Spleen (tissue), 11 donors: ENCODE data around the gene STUM. TPM values are rescaled to one million over a fixed set of nuclear protein-coding genes. Genes with fewer than 3 reads are reported as not detected.
A peak's percentile ranks its signal among the peaks of the same experiment; 100 is the strongest.

ENCODE experiments used
- DNase-seq: peaks from one replicate; pipeline ENCODE4 v3.0.0-alpha.2; 2020
- H3K27ac ChIP-seq, 8 donors: fragments of 200-600 bp; sonication (generic) in 7 of 8; 1 replicate in 4 of 8; 2 replicates in 4 of 8; pipeline versions ENCODE4 v1.5.0 to v1.8.0; 2016 to 2021; ENCODE audit warnings: inconsistent platforms in 4 of 8, mild to moderate bottlenecking in 4 of 8, moderate library complexity in 1 of 8
- H3K27me3 ChIP-seq, 7 donors: fragments of 200-600 bp; sonication (generic) in 6 of 7; replicated peaks in 1 of 7; 1 replicate in 4 of 7; 2 replicates in 3 of 7; pipeline versions ENCODE4 v1.5.0 to v1.8.0; 2016 to 2021; ENCODE audit warnings: inconsistent platforms in 3 of 7, mild to moderate bottlenecking in 1 of 7
- H3K36me3 ChIP-seq, 6 donors: fragments of 200-600 bp; sonication (generic) in 5 of 6; 1 replicate in 4 of 6; 2 replicates in 2 of 6; pipeline versions ENCODE4 v1.5.0 to v1.8.0; 2016 to 2021; ENCODE audit warnings: inconsistent platforms in 2 of 6
- H3K4me1 ChIP-seq, 6 donors: fragments of 200-600 bp; sonication (generic) in 5 of 6; 1 replicate in 3 of 6; 2 replicates in 3 of 6; pipeline versions ENCODE4 v1.5.0 to v1.8.0; 2016 to 2021; ENCODE audit warnings: inconsistent platforms in 3 of 6
- H3K4me3 ChIP-seq, 8 donors: fragments of 200-600 bp; sonication (generic) in 7 of 8; 1 replicate in 4 of 8; 2 replicates in 4 of 8; pipeline versions ENCODE4 v1.5.0 to v1.8.0; 2016 to 2021; ENCODE audit warnings: inconsistent platforms in 4 of 8, mild to moderate bottlenecking in 4 of 8, moderate library complexity in 2 of 8
- H3K9me3 ChIP-seq, 8 donors: fragments of 200-600 bp; sonication (generic) in 7 of 8; 1 replicate in 4 of 8; 2 replicates in 4 of 8; pipeline versions ENCODE4 v1.5.0 to v1.8.0; 2016 to 2021; ENCODE audit warnings: inconsistent platforms in 4 of 8
- CTCF ChIP-seq, 11 experiments: fragments of 200-600 bp in 7 of 11; fragments of 450-650 bp in 4 of 11; sonication (generic) in 4 of 11; IDR thresholded peaks in 8 of 11; conservative IDR thresholded peaks in 3 of 11; 1 replicate in 7 of 11; 2 replicates in 4 of 11; pipeline versions ENCODE4 v1.4.0 to v1.8.0; 2016 to 2021; ENCODE audit warnings: antibody characterized with exemption in 11 of 11, inconsistent platforms in 4 of 11, mild to moderate bottlenecking in 1 of 11
- POLR2A ChIP-seq, 3 donors: fragments of 450-650 bp; IDR thresholded peaks; one replicate each; pipeline ENCODE4 v1.5.1; 2017; ENCODE audit warnings: antibody characterized with exemption in 3 of 3, mild to moderate bottlenecking in 1 of 3
- POLR2AphosphoS5 ChIP-seq, 3 donors: sonication (generic); formaldehyde crosslinking; IDR thresholded peaks; one replicate each; pipeline ENCODE4 v1.5.1; 2017; ENCODE audit warnings: antibody characterized with exemption in 3 of 3
- WGBS, 5 donors: extraction: QIAGEN DNeasy Blood & Tissue Kit in 3 of 5; methylation state at CpG; one replicate each; pipeline versions ENCODE4 v1.1.5 to v1.1.7; 2013 to 2018; 5-methylcytosine and 5-hydroxymethylcytosine counted together
- intact Hi-C: fragments of 100-400 bp; cut with DNase I; formaldehyde crosslinking; loops from one replicate; pipeline ENCODE4 v1.15.0; 2023; ENCODE audit warnings: low total_unique reads
- polyA plus RNA-seq, 3 donors: library from polyadenylated mRNA; stranded (reverse); fragments of 200-250 nt; gene quantifications; one replicate each; pipeline ENCODE4 v1.2.1, GENCODE V29; 2013
- total RNA-seq, 7 donors: library from RNA; depleted of rRNA in 3 of 7; stranded (reverse); fragments of >200 nt in 3 of 7; fragmentation: NEBNext Ultra II Directional in 4 of 7; extraction: Animal tissue kit (Norgen Biotek cat#: 25700) in 4 of 7; gene quantifications; one replicate each; pipeline versions ENCODE4 v1.1.0 to v1.2.1, GENCODE V29; 2016 to 2021
- donor health status: healthy with polysubstance abuse.
- donor health status: DM: no; HTN: no; CAD: no; lungs with moderate emphysema.
- donor health status: DM: no; HTN: no; CAD: no.
- donor health status: Bipolar disorder and iron deficiency.
- donor health status: healthy.
- donor health status: DM: no; HTN: no; CAD: no.
- donor health status: DM: yes; HTN: yes; CAD: no.

Gene STUM
- total and polyA plus RNA-seq, 10 donors = 0.11 to 2.8 (median 0.49) TPM

GRCh38 chr1:226643177-226643576 lies 94.6 kb downstream of the STUM start:
- Histone ChIP-seq H3K9me3 (no peaks in the 10 kb centered on the region), H3K4me3 (peak overlapping the region in 1 of 8 donors; percentile 22), H3K27me3 (no peaks in the 10 kb centered on the region), H3K36me3 (peaks cover 3 to 91% (median 63%) of the 10 kb centered on the region in 6 donors), H3K27ac (peak overlapping the region; percentile 15 to 87 (median 60)), H3K4me1 (peaks cover 22 to 89% (median 56%) of the 10 kb centered on the region in 6 donors)
- 18 to 43% (median 28%) methylated on average over 9 of the region's 9 CpGs for WGBS, 5 donors
- DNase-seq = peak; percentile 87
- TF ChIP-seq POLR2A (IDR thresholded peaks at IDR 0.05) = no peak
- no peak for TF ChIP-seq CTCF (IDR thresholded peaks at IDR 0.05 in 8 of 11, conservative IDR thresholded peaks at IDR 0.05 in 3 of 11)
- TF ChIP-seq POLR2AphosphoS5 (IDR thresholded peaks at IDR 0.05) = peak in 2 of 3 donors; percentile 16 to 18
- intact Hi-C loops = no loop called here

GRCh38 chr1:226643611-226644540 lies 95.3 kb downstream of the STUM start:
- Histone ChIP-seq H3K36me3 (peaks cover 3 to 91% (median 63%) of the 10 kb centered on the region in 6 donors), H3K4me1 (peaks cover 22 to 84% (median 53%) of the 10 kb centered on the region in 6 donors)

DNA sequence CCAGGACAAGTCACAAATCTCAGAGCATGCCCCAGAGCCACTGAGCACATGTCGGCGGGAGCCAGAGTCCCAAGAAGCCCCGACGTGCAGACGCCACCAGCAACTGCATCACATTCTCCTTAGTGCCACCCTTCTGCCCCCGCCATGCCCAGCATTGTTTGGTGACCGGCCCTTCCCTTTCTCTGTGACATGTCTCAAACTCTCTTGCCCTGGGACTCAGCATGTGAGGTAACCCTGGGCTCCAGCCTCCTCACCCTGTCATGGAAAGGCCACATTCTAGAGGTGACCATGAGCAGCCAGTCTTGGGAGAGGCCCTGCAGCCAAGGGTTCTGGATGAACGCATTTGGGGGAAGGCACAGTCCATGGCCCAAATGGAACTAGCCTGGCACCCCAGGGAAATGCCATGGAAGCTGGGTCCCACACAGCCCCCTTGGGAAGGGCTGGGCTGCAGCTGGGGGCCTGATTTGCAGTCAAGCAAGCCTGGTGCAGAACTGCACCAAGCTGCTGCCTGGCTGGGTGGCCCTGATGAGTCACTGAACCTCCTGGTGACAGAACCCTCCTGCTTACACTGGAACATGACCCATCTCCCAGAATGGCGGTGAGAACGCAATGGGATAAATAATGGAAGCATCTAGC lies 96.1 kb downstream of the STUM start:
- 72 to 86% (median 82%) methylated on average over 9 to 10 of the region's 10 CpGs for WGBS, 5 donors
- DNase-seq = peak; percentile 71
- Histone ChIP-seq H3K27me3 (no peaks in the 10 kb centered on the region), H3K36me3 (peaks cover 3 to 90% (median 57%) of the 10 kb centered on the region in 6 donors), H3K4me3 (peak overlapping the region in 1 of 8 donors; percentile 22), H3K4me1 (peaks cover 25 to 83% (median 53%) of the 10 kb centered on the region in 6 donors), H3K9me3 (no peaks in the 10 kb centered on the region), H3K27ac (peak overlapping the region; percentile 10 to 87 (median 69))
- no peak for TF ChIP-seq POLR2AphosphoS5 (IDR thresholded peaks at IDR 0.05)
- TF ChIP-seq CTCF (IDR thresholded peaks at IDR 0.05 in 8 of 11, conservative IDR thresholded peaks at IDR 0.05 in 3 of 11) = peak in 1 of 11 experiments; percentile 4
- intact Hi-C loops = no loop called here

More at GRCh38 chr1:226643611-226644540, 95.3 kb downstream of the STUM start:
- H3K9me3 ChIP-seq = no peaks in the 10 kb centered on the region
- H3K27ac ChIP-seq = peak overlapping the region; percentile 36 to 87 (median 69)
- TF ChIP-seq CTCF (IDR thresholded peaks at IDR 0.05 in 8 of 11, conservative IDR thresholded peaks at IDR 0.05 in 3 of 11) (peak in 7 of 11 experiments; percentile 12 to 44 (median 19)), POLR2AphosphoS5 (IDR thresholded peaks at IDR 0.05) (peak in 2 of 3 donors; percentile 67 to 70), POLR2A (IDR thresholded peaks at IDR 0.05) (no peak)
- WGBS, 5 donors = 22 to 38% (median 31%) methylated on average over 14 to 18 of the region's 18 CpGs
- intact Hi-C loops = no loop called here
- no peaks in the 10 kb centered on the region for H3K27me3 ChIP-seq
- DNase-seq = peak; percentile 91
- H3K4me3 ChIP-seq = peak overlapping the region in 1 of 8 donors; percentile 22
